ENCODE results near the gene PTBP3.
"Not testable (repeated sequence)": the region's sequence is repeated elsewhere in the genome, so short reads cannot be mapped to it uniquely, and the experiment has no call there.

PTBP3 gene

DNA sequence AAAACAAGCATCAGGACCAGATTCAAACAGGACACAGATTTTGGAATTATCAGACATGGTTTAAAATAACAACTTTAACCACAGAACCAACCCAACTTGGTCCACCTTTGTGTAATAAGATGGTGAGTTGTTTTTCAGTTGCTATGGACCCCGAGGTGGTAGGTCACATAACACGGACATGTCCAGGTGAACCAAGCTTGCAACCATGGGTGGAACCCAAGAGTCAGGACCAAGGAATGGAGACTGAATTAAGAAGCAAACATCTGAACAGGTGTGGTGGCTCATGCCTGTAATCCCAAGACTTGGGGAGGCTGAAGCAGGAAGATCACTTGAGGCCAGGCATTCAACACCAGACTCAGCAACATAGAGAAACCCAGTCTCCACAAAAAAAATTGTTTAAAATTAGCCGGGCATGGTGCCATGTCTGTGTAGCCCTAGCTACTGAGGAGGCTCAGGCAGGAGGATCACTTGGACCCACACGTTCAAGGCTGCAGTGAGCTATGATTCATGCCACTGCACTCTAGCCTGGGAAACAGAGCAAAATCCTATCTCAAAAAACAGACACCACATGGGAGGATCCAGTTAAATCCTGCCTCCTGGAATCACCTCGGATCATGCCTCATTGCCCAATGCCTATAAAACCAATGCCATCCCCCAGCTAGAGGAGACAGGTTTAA lies 10.6 kb downstream of the PTBP3 start:
- no peak for DNase-seq (ENCODE audit: low read depth in 2 of 2)

DNA sequence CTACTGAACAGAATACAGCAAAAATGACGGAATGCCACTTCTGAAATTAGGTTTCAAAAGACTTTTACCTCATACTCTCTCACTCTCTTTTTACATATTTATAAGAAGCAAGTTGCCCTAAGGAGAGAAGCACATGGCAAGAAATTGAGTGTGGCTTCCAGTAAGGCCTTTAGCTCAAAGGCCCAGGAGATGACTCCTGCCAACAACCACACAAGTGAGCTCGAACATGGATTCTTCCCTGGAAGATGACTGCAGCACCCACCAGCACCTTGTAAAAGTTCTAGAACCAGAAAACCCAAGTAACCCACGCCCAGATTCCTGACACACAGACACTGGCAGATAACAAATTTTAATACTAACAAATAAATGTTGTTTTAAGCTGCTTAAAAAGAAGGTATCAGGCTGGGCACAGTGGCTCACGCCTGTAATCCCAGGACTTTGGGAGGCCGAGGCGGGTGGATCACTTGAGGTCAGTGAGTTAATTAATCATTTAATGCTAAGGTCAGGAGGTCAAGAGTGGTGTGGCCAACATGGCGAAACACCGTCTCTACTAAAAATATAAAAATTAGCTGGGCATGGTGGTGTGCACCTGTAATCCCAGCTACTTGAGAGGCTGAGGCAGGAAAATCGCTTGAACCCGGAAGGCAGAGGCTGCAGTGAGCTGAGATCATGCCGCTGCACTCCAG lies 17.0 kb downstream of the PTBP3 start:
- DNase-seq (ENCODE audit: low read depth in 2 of 2) = no peak

DNA sequence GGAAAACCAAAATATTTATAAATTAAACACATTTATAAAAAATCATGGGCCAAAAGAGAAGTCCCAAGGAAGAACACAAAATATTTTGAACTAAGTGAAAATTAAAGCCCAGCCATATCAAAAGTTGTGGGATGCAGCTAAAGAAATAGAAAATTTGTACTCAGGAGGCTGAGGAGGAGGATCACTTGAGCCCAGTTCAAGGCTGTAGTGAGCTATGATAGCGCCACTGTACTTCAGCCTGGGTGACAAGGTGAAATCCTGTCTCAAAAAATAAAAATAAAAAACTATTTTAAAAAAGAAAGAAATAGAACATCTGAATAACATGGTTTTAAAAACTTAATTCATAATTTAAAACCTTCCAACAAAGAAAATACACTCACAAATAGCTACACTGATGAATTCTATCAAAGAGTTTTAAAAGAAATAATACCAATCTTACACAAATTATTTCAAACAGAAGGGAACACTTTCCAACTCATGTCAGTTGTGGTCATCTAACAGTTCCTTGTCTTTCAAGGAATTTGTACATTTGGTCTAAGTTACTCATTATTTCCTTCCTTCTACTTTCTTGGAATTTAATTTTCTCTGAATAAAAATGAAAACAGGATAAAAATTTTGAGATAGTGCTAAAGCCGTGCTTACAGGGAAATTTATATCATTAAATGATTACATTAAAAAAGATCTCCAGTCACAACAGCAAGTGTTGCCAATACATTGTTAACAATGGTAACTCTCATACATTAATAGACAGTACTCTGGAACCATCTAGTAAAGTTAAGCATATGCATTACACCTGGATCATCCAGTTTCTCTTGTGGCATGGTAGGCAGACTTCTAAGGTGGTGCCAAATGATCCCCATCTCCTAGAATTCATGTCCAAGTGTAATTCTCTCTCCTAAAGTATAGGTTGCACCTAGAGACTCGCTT lies 17.8 kb downstream of the PTBP3 start:
- no peak for DNase-seq (ENCODE audit: low read depth in 2 of 2)

DNA sequence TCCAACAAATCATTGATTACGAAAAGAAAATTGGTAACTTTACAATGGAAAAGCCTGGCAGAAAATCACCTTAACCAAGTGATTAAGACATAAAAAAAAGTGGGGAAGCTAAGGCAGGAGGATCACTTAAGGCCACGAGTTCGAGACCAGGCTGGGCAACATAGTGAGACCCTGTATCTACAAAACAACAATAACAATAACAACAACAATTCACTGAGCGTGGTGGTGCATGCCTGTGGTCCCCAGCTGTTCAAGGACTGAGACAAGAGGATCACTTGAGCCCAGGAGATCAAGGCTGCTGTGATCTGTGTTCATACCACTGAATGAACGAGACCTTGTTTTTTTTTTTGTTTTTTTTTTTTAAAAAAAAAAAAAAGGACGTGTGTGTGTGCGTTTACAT lies 21.3 kb downstream of the PTBP3 start:
- DNase-seq (ENCODE audit: low read depth in 2 of 2) = no peak

DNA sequence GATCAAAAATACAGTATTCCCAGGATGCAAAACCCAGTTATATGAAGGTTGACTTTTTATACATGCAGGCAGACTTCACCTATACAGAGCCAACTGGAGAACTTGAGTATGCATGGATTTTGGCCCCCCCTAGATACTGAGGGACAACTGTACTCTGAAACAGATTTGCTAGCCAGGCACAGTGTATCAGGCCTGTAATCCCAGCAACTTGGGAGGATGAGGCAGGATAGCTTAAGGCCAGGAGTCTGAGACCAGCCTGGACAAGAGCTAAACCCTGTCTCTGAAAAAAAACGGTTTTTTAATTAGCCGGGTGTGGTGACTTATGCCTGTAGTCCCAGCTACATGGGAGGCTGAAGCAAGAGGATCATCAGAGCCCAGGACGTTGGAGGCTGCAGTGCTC lies 21.9 kb downstream of the PTBP3 start:
- DNase-seq (ENCODE audit: low read depth in 2 of 2) = no peak

DNA sequence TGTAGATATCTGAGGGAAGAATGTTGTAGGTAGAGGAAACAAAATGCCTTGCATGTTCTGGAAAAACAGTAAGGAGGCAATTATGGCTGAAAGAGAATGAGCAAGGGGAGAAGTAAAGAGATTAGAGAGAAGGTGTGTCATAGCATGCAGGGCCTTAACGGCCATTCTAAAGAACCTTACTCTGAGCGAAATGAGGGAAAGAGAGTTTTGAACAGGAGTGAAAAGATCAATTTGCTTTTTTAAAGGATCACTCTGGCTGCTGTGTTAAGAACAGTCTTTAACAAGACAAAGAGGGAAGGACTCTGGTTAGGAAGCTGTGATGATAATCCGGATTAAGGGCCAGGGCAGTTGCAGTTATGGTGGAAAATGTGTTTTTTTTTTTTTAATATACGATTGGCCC lies 22.6 kb downstream of the PTBP3 start:
- no peak for DNase-seq (ENCODE audit: low read depth in 2 of 2)

DNA sequence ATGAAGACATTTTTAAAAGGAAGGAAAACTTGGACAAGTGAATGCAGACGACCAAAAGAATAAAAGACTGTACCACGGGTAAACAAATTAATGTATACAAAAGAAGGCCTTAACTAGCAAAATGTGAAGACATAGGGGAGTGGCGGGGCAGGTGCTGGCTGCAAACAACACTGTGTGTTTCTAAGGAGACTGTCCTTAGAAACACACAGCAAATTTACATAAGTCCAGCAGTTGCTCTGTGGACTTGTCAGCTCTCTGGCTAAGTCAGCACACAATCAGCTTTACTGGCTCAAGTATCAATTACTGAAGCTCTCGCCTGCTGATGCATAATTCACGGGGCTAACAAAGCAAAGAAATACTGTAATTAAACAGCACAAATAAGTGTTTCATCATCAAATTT lies 24.8 kb downstream of the PTBP3 start:
- DNase-seq (ENCODE audit: low read depth in 2 of 2) = no peak

DNA sequence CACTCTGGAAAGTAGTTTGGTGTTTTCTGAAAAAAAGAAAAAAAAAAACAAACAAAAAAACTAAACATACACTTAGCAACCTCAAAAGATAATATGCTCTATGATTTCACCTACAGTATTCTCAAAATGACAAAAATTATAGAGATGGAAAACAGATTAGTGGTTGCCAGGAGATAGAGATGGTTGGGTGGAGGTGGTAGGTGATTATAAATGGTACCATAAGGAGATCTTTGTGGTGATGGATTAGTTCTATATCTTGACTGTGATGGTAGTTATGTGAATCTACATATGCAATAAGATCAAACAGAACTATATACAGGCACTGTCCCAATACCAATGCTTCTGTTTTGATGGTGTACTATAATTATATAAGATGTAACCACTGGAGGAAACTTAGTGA lies 32.0 kb downstream of the PTBP3 start:
- DNase-seq (ENCODE audit: low read depth in 2 of 2) = no peak

DNA sequence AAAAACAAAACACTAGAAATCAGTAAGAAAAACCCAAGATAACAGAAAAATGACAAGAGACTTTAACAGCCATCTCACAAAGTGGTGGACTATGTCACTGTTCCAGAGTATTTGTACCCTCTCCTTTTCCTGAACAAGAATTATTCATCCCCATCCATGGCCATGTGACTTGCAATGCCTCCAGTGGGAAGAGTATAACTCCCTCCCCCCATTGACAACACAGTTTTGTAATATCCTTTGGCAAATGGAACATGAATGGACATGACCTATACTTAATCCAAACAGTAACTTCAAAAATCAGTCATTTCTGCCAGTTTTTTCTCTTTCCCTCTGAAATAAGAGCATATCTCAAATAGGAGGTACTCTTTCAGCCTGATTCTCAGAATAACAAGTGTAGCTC lies 33.9 kb downstream of the PTBP3 start:
- DNase-seq (ENCODE audit: low read depth in 2 of 2) = no peak

DNA sequence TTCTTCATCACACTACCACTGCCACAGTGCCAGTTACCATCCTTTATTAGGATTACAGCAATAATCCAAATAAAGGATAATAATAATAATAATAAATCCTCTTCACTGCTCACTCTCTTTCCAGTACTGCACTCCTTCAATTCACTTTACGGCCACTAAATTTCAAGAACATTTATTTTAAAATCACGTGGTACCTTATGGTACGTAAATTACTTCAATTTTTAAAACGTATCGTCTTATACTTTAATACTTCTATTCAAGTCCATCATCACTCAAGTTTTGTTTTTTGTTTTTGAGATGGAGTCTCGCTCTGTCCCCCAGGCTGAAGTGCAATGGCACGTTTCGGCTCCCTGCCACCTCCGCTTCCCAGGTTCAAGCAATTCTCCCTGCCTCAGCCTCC lies 36.5 kb downstream of the PTBP3 start:
- DNase-seq (ENCODE audit: low read depth in 2 of 2) = no peak

DNA sequence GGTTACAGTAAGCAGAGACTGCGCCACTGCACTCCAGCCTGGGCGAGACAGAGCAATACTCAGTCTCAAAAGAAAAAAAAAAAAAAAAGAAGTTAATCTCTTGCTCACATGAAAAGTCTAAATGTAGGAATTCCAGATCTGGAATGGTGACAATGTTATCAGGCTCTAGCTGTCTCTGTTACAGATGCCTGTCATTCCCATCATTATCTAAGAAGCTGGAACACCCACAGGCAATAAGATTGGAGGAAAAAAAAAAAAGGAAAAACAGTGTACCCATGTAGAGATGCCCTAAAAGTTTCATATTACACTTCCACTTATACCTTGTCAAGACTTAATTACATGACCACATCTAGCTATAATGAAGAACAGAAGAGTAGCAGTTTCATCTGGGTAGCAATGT lies 38.2 kb downstream of the PTBP3 start:
- DNase-seq (ENCODE audit: low read depth in 2 of 2) = no peak

DNA sequence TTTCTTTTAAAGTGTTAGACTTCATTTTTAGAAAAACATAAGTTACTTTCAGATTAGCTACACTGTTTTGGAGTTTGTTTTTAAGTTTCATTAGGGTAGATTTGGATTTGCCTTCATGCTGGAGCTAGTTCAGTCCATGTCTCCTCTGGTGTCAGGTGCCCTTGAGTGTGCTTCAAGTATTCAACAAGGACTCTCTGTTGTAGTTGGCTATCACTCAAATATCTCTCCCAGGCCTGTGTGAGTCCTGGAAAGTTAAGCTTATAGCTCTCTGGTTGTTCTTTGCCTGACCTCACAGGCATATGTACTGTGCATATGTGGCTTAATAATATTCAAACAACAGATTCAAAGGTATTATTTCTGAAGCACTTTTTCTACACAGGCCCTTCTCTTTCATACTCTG lies 45.4 kb downstream of the PTBP3 start:
- no peak for DNase-seq (ENCODE audit: low read depth in 2 of 2)

DNA sequence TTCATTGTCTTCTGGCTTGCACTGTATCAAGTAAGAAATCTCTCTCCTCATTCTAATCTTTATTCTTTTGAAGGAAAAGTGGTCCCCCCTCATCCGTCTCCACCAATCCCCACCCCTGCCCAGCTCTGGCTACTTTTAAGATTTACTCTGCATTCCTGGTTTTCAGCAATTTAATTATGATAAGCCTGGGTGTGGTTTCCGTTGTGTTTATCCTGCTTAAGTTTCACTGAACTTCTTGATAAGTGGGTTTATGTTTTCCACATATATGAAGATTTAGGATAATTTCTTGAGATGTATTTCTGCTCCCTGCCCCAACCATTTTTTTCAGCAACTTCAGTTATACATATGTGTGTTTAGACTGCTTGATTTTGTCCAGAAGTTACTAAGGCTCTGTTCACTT lies 46.5 kb downstream of the PTBP3 start:
- DNase-seq (ENCODE audit: low read depth in 2 of 2) = no peak

DNA sequence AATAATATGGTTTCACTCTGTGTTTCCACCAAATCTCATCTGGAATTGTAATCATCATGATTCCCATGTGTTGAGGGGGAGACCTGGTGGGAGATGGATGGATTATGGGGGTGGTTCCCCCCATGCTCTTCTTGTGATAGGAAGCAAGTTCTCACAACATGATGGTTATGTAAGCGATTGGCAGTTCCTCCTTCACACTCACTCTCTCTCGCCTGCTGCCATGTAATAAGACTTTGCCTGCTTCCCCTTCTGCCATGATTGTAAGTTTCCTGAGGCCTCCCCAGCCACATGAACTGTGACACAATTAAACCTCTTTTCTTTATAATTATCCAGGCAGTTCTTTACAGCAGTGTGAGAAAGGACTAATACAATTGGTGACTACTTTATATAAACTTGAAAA lies 48.4 kb downstream of the PTBP3 start:
- DNase-seq (ENCODE audit: low read depth in 2 of 2) = no peak

DNA sequence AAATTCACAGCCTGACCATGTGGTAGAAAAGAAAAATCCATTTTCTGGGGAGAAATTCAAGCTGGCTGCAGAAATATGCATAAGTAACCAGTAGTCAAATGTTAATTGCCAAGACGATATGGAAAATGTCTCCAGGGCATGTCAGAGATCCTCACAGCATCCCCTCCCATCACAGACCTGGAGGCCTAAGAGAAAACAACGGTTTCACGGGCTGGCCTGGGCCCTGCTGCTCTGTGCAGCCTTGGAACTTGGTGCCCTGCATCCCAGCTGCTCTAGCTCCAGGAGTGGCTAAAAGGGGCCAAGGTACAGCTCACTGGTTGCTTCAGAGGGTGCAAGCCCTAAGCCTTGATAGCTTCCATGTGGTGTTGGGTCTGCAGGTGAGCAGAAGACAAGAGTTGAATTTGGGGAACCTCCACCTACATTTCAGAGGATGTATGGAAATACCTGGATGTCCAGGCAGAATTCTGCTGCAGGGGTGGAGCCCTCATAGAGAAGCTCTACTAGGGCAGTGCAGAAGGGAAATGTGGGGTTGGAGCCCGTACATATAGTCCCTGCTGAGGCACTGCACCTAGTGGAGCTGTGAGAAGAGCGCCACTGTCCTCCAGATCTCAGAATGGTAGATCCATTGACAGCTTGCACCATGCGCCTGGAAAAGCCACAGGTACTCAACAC lies 49.7 kb downstream of the PTBP3 start:
- DNase-seq (ENCODE audit: low read depth in 2 of 2) = no peak

DNA sequence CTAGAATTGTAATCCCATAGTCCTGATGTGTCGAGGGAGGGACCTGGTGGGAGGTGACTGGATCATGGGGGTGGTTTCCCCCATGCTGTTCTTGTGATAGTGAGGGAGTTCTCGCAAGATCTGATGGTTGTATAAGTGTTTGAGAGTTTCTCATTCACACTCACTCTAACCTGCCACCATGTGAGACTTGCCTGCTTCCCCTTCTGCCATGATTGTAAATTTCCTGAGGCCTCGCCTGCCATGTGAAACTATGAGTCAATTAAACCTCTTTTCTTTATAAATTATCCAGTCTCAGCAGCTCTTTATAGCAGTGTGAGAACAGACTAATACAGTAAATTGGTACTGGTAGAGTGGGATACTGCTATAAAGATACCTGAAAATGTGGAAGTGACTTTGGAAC lies 50.6 kb downstream of the PTBP3 start:
- not testable (repeated sequence) for DNase-seq (ENCODE audit: low read depth in 2 of 2)

DNA sequence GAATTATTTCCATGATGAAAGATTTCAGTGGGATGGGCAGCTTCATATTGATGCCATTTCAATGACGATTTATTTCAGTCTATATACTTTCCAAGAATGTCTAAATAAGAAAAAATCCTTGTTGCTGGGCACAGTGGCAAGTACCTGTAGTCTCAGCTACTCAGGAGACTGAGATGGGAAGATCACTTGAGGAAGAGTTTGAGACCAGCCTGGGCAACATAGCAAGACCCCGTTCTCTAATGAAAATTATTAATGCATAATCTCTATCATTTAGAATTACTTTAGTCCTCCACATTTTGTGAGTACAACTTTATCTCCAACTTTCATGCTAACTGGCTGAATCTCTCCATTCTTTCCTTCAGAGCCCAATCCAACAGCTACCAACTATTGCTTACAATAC lies 52.5 kb downstream of the PTBP3 start:
- DNase-seq (ENCODE audit: low read depth in 2 of 2) = no peak

DNA sequence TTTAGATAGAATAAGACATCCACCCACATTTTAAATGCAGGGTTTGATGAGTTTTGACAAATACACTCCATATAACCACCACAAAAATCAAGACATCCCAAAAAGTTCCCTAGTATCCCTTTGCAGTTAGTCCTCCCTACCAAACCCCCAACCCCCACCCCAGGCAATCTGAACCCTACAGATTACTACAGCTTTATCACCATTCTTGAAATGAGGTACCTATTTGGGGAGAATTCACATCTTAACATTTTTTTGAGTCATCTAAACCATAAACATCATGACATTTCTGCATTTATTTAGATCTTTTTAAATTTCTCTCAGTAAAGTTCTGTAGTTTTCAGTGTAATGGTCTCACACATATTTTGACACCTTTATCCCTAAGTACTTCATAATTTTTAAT lies 53.9 kb downstream of the PTBP3 start:
- no peak for DNase-seq (ENCODE audit: low read depth in 2 of 2)

DNA sequence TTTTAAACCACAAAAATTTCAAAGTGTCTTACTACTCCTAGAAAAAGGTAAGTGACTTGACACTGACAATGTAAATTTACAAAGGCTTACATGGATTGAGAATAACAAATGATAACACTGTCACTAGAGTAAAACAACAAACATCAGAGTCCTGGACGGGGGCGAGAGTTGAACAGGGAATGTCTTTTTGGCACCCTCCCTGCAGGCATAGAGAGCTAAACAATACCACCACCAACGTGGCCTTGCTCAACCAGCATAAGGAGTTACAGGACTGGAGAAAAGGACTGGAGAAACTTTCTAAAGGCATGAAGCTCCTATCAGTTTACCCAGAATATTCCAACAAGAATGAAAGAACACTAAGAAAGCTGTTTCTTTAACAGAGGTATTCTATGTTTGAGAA lies 55.3 kb downstream of the PTBP3 start:
- DNase-seq (ENCODE audit: low read depth in 2 of 2) = no peak

DNA sequence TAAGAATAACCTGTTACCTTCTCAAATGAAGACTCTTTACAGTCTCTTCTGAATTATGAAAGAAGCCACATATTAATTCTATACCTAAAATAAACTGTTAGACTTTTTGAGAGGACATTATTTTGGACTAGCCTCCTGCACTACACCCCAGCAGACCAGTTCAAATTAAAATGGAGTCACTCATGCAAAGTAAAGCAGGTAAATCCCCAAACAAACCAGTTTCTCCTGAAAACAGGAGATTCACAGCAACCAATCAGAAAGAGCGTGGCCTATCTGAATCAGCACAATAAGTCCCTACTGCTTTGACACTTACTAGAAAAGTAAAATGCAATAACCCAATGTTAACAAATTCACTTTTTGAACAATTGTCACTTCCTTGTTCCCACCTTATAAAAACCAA lies 58.8 kb downstream of the PTBP3 start:
- DNase-seq (ENCODE audit: low read depth in 2 of 2) = no peak

DNA sequence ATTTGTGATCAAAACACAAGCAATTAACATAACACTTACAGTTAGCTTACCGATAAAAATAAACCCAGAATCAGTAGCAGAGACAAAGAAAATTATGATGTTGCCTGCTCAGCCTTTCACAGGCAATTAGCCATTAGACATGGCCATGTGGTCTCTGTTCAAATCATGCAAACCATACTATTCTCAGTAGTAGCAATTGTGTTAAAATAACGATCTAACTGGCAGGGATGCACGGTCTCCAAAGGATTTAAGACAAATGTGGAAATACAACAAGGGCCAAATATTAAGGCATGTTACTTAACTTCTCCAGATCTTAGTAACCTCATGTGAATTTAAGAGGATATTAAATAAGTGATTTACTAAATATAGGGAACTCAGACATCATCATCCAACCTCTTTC lies 59.5 kb downstream of the PTBP3 start:
- DNase-seq (ENCODE audit: low read depth in 2 of 2) = no peak

DNA sequence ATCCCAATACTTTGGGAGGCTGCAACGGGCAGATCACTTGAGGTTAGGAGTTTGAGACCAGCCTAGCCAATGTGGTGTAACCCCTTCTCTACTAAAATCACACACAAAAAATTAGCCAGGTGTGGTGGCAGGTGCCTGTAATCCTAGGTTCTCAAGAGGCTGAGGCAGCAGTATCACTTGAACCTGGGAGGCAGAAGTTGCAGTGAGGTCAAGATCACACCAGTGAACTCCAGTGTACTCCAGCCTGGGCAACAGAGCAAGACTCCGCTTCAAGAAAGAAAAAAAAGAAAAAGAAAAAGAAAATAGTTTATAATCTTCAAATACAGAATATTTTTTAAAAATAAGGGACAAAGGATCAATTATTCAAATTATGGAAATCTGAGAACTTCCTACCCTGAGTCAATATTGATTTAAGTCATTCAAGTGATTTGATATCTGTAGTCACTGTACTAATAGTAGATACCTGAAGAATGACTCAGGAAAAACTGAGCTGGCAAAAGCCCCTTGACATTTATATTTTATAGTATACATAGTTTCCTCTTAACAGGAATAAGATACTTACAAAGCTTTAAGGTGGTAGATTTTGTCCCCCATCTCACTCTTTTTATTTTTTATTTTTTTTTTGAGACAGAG lies 61.8 kb downstream of the PTBP3 start:
- no peak for DNase-seq (ENCODE audit: low read depth in 2 of 2)
